ACHN (cell line): ENCODE results near the gene NEIL3.

Source experiments
- DNase-seq: peaks from one replicate; pipeline ENCODE4 v3.0.0-alpha.2; 2015
- in situ Hi-C: cut with HindIII; loops from 2 replicates; pipeline ENCODE4 v1.10.0; 2017; ENCODE audit warnings: low sequenced_read_pairs, low pct_ligation_motif_present, low pct_unique_long_range_greater_than_20kb

Gene NEIL3

DNA sequence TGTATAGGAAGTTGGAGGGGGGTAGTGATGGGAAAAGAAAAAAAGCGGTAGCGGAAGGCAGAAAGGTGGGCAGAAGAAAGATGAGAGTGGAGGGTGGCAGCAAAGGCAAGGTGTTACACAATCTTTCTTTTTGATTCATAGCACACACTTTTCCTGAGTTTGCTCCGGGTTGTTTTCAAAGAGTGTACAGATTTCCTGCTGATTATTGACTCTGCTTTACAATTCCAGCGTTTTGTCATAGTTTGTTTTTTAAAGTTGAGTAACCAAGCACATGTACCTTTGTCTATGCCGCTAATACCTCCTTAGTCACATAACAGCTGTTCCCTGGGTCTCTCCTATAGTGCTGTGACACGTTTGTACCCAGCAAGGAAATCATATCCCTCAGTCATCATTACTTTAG is 82.3 kb downstream of the NEIL3 start:
- DNase-seq = no peak
- in situ Hi-C loops = no loop called here

DNA sequence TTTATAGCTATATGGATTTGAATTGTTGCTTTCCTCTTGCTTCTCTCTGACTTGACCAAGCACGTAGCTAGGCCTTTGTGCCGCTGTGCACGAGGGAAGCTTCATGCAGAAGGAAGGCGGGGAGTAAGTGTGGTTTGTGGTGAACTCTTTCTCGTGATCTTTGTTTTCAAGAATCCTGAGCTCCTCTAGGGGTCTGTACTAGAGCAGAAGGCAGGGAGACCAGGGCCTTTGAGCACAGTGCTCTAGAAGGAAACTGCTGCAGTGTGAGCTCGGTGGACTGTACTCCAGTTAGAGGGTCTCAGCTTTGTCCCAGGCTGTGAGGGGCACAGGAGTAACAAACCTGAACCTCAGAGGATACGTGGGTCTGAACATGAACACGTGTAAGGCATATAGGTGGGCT is 83.6 kb downstream of the NEIL3 start:
- in situ Hi-C loops = no loop called here
- DNase-seq = no peak

DNA sequence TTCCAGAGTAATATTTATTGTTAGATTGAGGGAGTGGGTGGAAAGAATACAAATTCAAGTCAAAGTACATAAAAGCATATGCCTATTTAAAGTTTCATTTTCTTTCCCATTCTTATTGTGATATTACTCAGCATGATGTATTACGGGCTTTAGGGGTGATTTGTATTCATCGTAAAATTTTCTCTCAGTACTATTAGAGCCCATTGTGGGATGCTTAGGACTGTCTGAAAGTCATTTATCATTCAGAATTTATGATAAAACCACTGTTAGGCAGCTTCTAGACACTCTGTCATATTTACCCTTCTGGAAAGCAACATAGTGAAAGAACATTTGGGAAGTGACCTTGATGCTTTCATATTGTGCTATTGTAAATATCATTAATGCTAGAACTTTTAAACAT is 86.7 kb downstream of the NEIL3 start:
- no peak for DNase-seq
- in situ Hi-C loops = no loop called here

DNA sequence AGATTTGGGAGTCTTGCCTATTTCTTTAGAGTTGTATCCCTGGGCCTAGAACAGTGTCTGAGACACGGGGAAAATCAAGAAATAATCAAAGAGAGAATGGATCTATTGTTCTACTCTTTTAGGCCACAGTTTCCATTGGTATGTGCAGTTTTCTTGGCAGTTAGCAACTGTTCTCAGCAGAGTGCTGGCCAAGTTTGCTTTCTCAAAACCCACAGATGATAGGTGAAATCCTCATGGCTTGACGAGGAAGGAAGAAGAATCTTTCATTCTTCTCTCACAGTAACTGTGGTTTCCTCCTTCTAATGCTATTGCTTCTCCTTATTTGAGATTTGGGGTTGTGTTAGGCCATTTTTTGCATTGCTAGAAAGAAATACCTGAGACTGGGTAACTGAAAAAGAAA is 90.4 kb downstream of the NEIL3 start:
- in situ Hi-C loops = no loop called here

DNA sequence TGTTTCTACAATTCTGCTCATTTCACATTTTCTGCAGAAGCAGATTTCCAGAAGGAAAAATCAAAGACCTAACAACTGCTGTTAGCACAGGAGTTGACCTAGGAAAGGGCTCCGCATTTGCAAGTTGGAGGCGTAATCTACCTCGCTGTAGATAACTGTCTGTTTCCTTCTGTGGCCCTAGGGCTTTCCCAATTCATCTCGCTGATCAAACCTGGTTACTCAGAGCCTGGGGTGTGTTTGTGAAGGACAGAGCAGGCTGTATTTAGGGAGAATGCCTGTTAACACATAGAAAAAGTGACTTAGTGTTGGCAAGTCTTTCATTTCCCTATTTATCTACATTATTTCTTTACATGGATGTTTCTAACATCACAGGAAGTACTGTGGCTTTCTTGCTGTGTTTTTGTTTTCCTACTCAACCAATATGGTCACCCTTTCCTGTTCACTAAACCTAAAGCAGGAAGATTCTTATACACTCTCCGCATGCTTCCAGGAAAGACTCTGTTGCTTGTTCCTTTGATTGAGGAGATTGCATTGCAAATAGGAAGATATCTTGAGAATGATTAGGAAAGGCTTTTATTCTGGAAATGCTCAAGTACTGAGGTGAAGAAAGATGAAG is 92.1 kb downstream of the NEIL3 start:
- in situ Hi-C loops = no loop called here
- DNase-seq = no peak

More for the DNA sequence above, 90.4 kb downstream of the NEIL3 start:
- DNase-seq = no peak

DNA sequence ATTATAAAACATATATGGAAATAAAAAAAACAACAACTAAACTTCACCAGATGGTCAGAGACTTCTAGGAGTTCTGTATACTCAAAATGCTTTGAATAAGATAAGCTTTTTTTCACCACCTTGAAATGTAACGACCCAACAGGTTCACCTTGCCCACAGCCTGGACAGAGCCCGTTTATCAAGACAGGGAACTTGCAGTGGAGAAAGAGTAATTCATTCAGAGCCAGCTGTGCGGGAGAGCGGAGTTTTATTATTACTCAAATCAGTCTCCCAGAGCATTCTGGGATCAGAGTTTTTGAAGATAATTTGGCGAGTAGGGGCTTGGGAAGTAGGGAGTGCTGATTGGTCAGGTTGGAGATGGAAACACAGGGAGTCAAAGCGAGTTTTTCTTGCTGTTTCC is 94.1 kb downstream of the NEIL3 start:
- DNase-seq = no peak
- in situ Hi-C loops = no loop called here

DNA sequence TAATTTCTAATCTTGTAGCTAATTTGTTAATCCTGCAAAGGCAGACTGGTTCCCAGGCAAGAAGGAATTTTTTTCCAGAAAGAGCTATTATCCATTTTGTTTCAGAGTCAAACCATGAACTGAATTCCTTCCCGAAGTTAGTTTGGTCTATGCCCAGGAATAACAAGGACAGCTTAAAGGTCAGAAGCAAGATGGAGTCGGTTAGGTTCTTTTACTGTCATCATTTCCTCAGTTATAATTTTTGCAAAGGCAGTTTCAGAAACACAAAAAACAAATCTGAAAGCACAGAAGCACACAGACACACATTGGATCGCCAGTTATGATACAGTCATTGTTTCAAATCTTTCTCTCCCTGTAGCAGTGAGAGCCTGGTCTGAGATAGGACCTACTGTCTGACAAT is 94.7 kb downstream of the NEIL3 start:
- DNase-seq = no peak
- in situ Hi-C loops = no loop called here

DNA sequence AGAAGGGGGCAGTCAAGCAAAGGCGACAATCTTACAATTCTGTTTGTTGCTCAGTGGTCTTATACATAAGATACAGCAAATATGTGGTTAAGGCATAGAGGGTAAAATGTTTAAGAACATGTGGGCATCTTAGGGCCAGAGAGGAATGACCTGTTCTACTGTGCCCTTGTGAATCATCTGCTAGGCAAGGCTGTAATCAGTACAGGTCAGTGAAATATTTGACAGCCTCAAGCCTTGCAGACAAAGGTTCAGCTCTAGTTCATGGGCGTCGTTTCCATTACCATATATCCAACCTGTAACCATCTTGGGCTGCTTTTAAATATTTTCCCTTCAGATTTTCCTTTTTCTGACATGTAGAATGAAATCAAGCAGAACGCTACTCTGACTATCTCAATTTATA is 95.3 kb downstream of the NEIL3 start:
- in situ Hi-C loops = no loop called here
- no peak for DNase-seq

DNA sequence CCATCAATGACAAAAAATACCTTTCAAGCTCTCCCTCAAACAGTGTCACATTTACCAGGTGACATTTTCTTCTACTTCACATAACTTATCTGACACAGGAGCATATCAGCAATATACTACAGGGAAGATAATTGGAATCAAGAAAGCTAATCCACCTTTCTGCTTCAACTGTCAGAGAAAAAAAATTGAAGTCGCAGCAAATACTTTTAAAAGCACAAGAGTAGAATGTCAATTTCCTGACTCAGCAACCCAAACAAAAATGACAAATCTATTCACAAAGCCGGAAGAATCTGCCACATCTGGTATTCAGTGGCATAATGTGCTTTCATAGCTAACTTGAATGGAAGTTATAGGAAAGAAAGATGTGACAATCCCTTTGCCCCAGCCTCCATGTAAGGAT is 95.8 kb downstream of the NEIL3 start:
- in situ Hi-C loops = no loop called here
- DNase-seq = no peak

DNA sequence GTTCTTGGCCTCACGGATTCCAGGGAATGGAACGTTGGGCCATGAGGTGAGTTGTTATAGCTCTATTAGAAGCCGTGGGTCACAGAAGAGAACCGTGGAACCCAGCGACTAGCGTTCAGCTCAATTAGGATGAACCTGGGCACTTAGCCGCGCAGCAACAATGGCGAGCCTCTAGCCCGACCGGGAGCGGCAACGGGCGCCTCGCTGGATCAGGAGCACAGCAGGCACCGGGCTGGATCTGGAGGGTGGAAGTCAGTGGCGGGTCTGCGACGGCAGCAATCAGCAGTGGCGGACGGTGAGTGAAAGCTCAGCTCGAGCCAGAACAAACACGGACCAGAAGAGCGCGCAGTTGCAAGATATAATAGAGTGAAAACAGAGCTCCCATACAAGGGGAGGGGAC is 98.3 kb downstream of the NEIL3 start:
- no peak for DNase-seq
- in situ Hi-C loops = no loop called here

DNA sequence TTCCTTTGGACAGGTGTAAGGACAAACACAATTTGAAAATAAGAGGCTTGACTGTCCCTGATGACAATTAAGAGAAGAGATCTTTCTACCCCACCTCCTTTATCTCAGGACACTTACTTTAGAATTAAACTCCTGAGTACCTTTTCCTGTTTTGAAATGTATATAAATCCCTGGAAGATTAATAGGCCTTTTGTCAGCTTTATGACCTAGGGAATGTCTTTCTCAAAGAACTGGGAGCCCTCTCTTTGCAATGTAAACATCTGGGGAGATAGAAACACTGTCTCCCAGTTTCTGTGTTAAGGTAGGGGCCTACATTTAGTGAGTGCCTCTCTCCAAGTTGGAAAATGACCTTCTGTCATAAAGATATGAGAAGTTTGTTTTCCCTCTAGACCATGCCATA is 100.9 kb downstream of the NEIL3 start:
- DNase-seq = no peak
- in situ Hi-C loops = no loop called here

DNA sequence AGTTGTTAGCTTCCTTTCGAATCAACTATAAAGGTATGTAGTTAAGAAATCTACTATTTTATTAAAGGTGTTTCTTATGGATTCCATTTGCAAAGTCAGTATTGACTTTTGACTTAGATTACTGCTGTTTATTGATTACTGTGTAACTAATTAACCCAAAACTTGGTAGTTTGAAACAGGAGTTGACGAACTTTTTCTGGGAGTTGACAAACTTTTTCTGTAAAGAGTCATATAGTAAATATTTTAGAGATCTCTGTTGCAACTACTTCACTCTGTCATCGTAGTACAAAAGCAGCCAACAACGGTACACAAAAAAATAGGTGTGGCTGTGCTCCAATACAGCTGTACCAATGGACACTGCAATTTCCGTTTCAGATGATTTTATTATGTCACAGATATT is 102.3 kb downstream of the NEIL3 start:
- in situ Hi-C loops = no loop called here
- no peak for DNase-seq
